ENCODE data around the gene ZMIZ1. TPM values are rescaled to one million over a fixed set of nuclear protein-coding genes. Genes with fewer than 3 reads are reported as not detected.
A peak's percentile ranks its signal among the peaks of the same experiment; 100 is the strongest.

ZMIZ1 gene
- total RNA-seq, 5 donors from 2014 or later (not counting 1 experiment from before 2014, with no cell fraction given), result 16.8 to 27.1 (median 21.2) TPM

GRCh38 chr10:79149662-79150443 is 81.1 kb downstream of the ZMIZ1 start:
- Histone ChIP-seq H3K4me3 (ENCODE audit: control insufficient read depth in 1 of 2, extremely low read depth in 1 of 2, low read length in 1 of 2) (no peak overlapping the region), H3K27ac (ENCODE audit: low read length) (peak overlapping the region; percentile 45), H3K4me1 (ENCODE audit: control insufficient read depth in 1 of 2, extremely low read depth in 1 of 2, insufficient read depth in 2 of 2, low read length in 2 of 2) (peaks cover 44 to 64% of the 10 kb centered on the region in 2 experiments), H3K36me3 (ENCODE audit: control insufficient read depth in 2 of 2, extremely low read depth in 1 of 2, insufficient read depth in 1 of 2, low read length in 1 of 2) (no peaks in the 10 kb centered on the region), H3K27me3 (replicated peaks in 1 of 2; ENCODE audit: control insufficient read depth in 2 of 2, extremely low read depth in 1 of 2, insufficient read depth in 2 of 2, low read length in 1 of 2) (no peaks in the 10 kb centered on the region), H3K9me3 (no peaks in the 10 kb centered on the region)
- WGBS (ENCODE audit: insufficient coverage), result 33% methylated on average over 22 of the region's 27 CpGs
- ChIA-PET CTCF (no interaction called here), POLR2A (no interaction called here)
- DNase-seq (peak in 28 of 35 experiments; percentile 16 to 61 (median 27)), ATAC-seq (replicated peaks in 1 of 4) (peak; percentile 72 to 87 (median 82))
- peaks cover 49 to 65% (median 60%) of the 10 kb centered on the region in 3 donors for H3K4me1 Mint-ChIP-seq
- no peaks in the 10 kb centered on the region for H3K36me3 Mint-ChIP-seq
- H3K9me3 Mint-ChIP-seq, result no peaks in the 10 kb centered on the region
- H3K27ac Mint-ChIP-seq, result peak overlapping the region; percentile 87 to 89
- H3K4me3 Mint-ChIP-seq, result peak overlapping the region in 1 of 3 donors; percentile 38
- no peaks in the 10 kb centered on the region for H3K27me3 Mint-ChIP-seq

- H3K27me3 Mint-ChIP-seq, result no peaks in the 10 kb centered on the region
- peak overlapping the region in 1 of 2 donors; percentile 77 for H3K27ac Mint-ChIP-seq
- POLR2A ChIA-PET, result no interaction called here
- H3K4me3 Mint-ChIP-seq, result peak overlapping the region in 1 of 3 donors; percentile 38
- CTCF ChIA-PET, result no interaction called here
- ATAC-seq (replicated peaks in 1 of 4) (no peak), DNase-seq (no peak)
- H3K36me3 Mint-ChIP-seq, result no peaks in the 10 kb centered on the region
- WGBS (ENCODE audit: insufficient coverage), result no CpG with 5 or more reads among the region's 1 CpG
- no peaks in the 10 kb centered on the region for H3K9me3 Mint-ChIP-seq
- no peaks in the 10 kb centered on the region for H3K9me3 ChIP-seq
- H3K4me3 ChIP-seq (ENCODE audit: control insufficient read depth in 1 of 2, extremely low read depth in 1 of 2, low read length in 1 of 2), result no peak overlapping the region
- H3K27ac ChIP-seq (ENCODE audit: low read length), result peak overlapping the region; percentile 15
- H3K4me1 ChIP-seq (ENCODE audit: control insufficient read depth in 1 of 2, extremely low read depth in 1 of 2, insufficient read depth in 2 of 2, low read length in 2 of 2), result peaks cover 39 to 59% of the 10 kb centered on the region in 2 experiments
- no peaks in the 10 kb centered on the region for H3K36me3 ChIP-seq (ENCODE audit: control insufficient read depth in 2 of 2, extremely low read depth in 1 of 2, insufficient read depth in 1 of 2, low read length in 1 of 2)
- peaks cover 44 to 59% (median 55%) of the 10 kb centered on the region in 3 donors for H3K4me1 Mint-ChIP-seq
- no peaks in the 10 kb centered on the region for H3K27me3 ChIP-seq (replicated peaks in 1 of 2; ENCODE audit: control insufficient read depth in 2 of 2, extremely low read depth in 1 of 2, insufficient read depth in 2 of 2, low read length in 1 of 2)
Measured at GRCh38 chr10:79150444-79150754, 81.6 kb downstream of the ZMIZ1 start.

- POLR2A ChIA-PET, result no interaction called here
- DNase-seq, result no peak
- 97% methylated on average over 3 of the region's 7 CpGs for WGBS (ENCODE audit: insufficient coverage)
Measured at GRCh38 chr10:79152423-79152817, 83.7 kb downstream of the ZMIZ1 start.

GRCh38 chr10:79153745-79154144 is 85.0 kb downstream of the ZMIZ1 start:
- CTCF ChIA-PET, result no interaction called here
- DNase-seq (no peak), ATAC-seq (replicated peaks in 1 of 4) (no peak)
- Mint-ChIP-seq H3K36me3 (no peaks in the 10 kb centered on the region), H3K9me3 (no peaks in the 10 kb centered on the region), H3K4me1 (peaks cover 15 to 32% (median 31%) of the 10 kb centered on the region in 3 donors), H3K27ac (no peak overlapping the region), H3K4me3 (no peak overlapping the region), H3K27me3 (no peaks in the 10 kb centered on the region)
- 76% methylated on average over 10 of the region's 10 CpGs for WGBS (ENCODE audit: insufficient coverage)
- Histone ChIP-seq H3K36me3 (ENCODE audit: control insufficient read depth in 2 of 2, extremely low read depth in 1 of 2, insufficient read depth in 1 of 2, low read length in 1 of 2) (peaks cover 0 to 2% of the 10 kb centered on the region in 2 donors), H3K4me1 (ENCODE audit: control insufficient read depth in 1 of 2, extremely low read depth in 1 of 2, insufficient read depth in 2 of 2, low read length in 2 of 2) (peaks cover 13 to 25% of the 10 kb centered on the region in 2 experiments), H3K27ac (ENCODE audit: low read length) (no peak overlapping the region), H3K27me3 (replicated peaks in 1 of 2; ENCODE audit: control insufficient read depth in 2 of 2, extremely low read depth in 1 of 2, insufficient read depth in 2 of 2, low read length in 1 of 2) (no peaks in the 10 kb centered on the region), H3K9me3 (no peaks in the 10 kb centered on the region), H3K4me3 (ENCODE audit: control insufficient read depth in 1 of 2, extremely low read depth in 1 of 2, low read length in 1 of 2) (no peak overlapping the region)
- POLR2A ChIA-PET, result no interaction called here

More at GRCh38 chr10:79152423-79152817, 83.7 kb downstream of the ZMIZ1 start:
- Mint-ChIP-seq H3K36me3 (no peaks in the 10 kb centered on the region), H3K27me3 (no peaks in the 10 kb centered on the region), H3K4me1 (peaks cover 28 to 45% (median 43%) of the 10 kb centered on the region in 3 donors), H3K4me3 (no peak overlapping the region), H3K27ac (no peak overlapping the region), H3K9me3 (no peaks in the 10 kb centered on the region)
- peaks cover 22 to 39% of the 10 kb centered on the region in 2 experiments for H3K4me1 ChIP-seq (ENCODE audit: control insufficient read depth in 1 of 2, extremely low read depth in 1 of 2, insufficient read depth in 2 of 2, low read length in 2 of 2)
- no peaks in the 10 kb centered on the region for H3K9me3 ChIP-seq
- H3K4me3 ChIP-seq (ENCODE audit: control insufficient read depth in 1 of 2, extremely low read depth in 1 of 2, low read length in 1 of 2), result no peak overlapping the region
- H3K27me3 ChIP-seq (replicated peaks in 1 of 2; ENCODE audit: control insufficient read depth in 2 of 2, extremely low read depth in 1 of 2, insufficient read depth in 2 of 2, low read length in 1 of 2), result no peaks in the 10 kb centered on the region
- peaks cover 0 to 2% of the 10 kb centered on the region in 2 donors for H3K36me3 ChIP-seq (ENCODE audit: control insufficient read depth in 2 of 2, extremely low read depth in 1 of 2, insufficient read depth in 1 of 2, low read length in 1 of 2)
- CTCF ChIA-PET, result interaction anchor here in 1 of 2 donors (0.6 kb wide), 1 partner anchor 50 kb away, joined by 3 read pairs; no protein-coding TSS in a partner anchor
- no peak overlapping the region for H3K27ac ChIP-seq (ENCODE audit: low read length)
- no peak for ATAC-seq (replicated peaks in 1 of 4)

GRCh38 chr10:79155301-79156081 is 86.7 kb downstream of the ZMIZ1 start:
- no peak overlapping the region for H3K27ac Mint-ChIP-seq
- peaks cover 2 to 18% (median 14%) of the 10 kb centered on the region in 3 donors for H3K4me1 Mint-ChIP-seq
- Histone ChIP-seq H3K27me3 (replicated peaks in 1 of 2; ENCODE audit: control insufficient read depth in 2 of 2, extremely low read depth in 1 of 2, insufficient read depth in 2 of 2, low read length in 1 of 2) (no peaks in the 10 kb centered on the region), H3K9me3 (no peaks in the 10 kb centered on the region), H3K27ac (ENCODE audit: low read length) (no peak overlapping the region), H3K36me3 (ENCODE audit: control insufficient read depth in 2 of 2, extremely low read depth in 1 of 2, insufficient read depth in 1 of 2, low read length in 1 of 2) (peaks cover 0 to 2% of the 10 kb centered on the region in 2 donors), H3K4me3 (ENCODE audit: control insufficient read depth in 1 of 2, extremely low read depth in 1 of 2, low read length in 1 of 2) (no peak overlapping the region), H3K4me1 (ENCODE audit: control insufficient read depth in 1 of 2, extremely low read depth in 1 of 2, insufficient read depth in 2 of 2, low read length in 2 of 2) (peaks cover under 1 to 8% of the 10 kb centered on the region in 2 experiments)
- WGBS (ENCODE audit: insufficient coverage), result 90% methylated on average over 12 of the region's 14 CpGs
- H3K27me3 Mint-ChIP-seq, result no peaks in the 10 kb centered on the region
- no peak for ATAC-seq (replicated peaks in 1 of 4)
- H3K36me3 Mint-ChIP-seq, result no peaks in the 10 kb centered on the region
- ChIA-PET CTCF (interaction anchor here in 1 of 2 donors (0.6 kb wide), 1 partner anchor 201 kb away, joined by 3 read pairs; no protein-coding TSS in a partner anchor), POLR2A (no interaction called here)
- no peak overlapping the region for H3K4me3 Mint-ChIP-seq
- DNase-seq, result no peak
- H3K9me3 Mint-ChIP-seq, result no peaks in the 10 kb centered on the region

Data from T-cell (primary cell).